A673 (cell line): Measurements from ENCODE around the gene BEX3. TPM values are rescaled to one million over a fixed set of nuclear protein-coding genes. Genes with fewer than 3 reads are reported as not detected.

Source experiments
- BruUV-seq: library from RNA; stranded (reverse); fragments of 400-500 nt; replicated peaks from 2 replicates; lab custom pipeline; 2021; lab: Mats Ljungman, UMichigan
- CTCF ChIA-PET: fragments of 300-600 bp; sonication (Branson Sonifier 250); formaldehyde crosslinking; loops from one replicate; lab custom pipeline; 2022; ENCODE audit warnings: antibody characterized with exemption; lab: Charles Lee
- POLR2A ChIA-PET: fragments of 300-600 bp; sonication (Branson Sonifier 250); formaldehyde crosslinking; loops from one replicate; lab custom pipeline; 2022; ENCODE audit warnings: antibody characterized with exemption; ENCODE audit not compliant: low non-redundant PET; lab: Charles Lee
- DNase-seq: peaks from one replicate; pipeline ENCODE4 v3.0.0-alpha.2; 2015; ENCODE audit warnings: low spot score
- H3K27ac ChIP-seq: fragments of 200-600 bp; sonication (generic); 2 replicates; pipeline ENCODE4 v1.5.1; 2016; ENCODE audit warnings: mixed run types, low read depth, mild to moderate bottlenecking, mixed read lengths, antibody characterized with exemption, low read length; ENCODE audit not compliant: poor library complexity, severe bottlenecking
- H3K27me3 ChIP-seq: fragments of 200-600 bp; sonication (generic); replicated peaks from 2 replicates; pipeline ENCODE4 v1.6.1; 2017; ENCODE audit warnings: mixed run types, low read depth, mild to moderate bottlenecking, mixed read lengths, antibody characterized with exemption, low read length; ENCODE audit not compliant: insufficient read depth, poor library complexity
- H3K36me3 ChIP-seq: fragments of 200-600 bp; sonication (generic); 2 replicates; pipeline ENCODE4 v1.6.1; 2016; ENCODE audit warnings: mixed run types, mild to moderate bottlenecking, mixed read lengths, antibody characterized with exemption, low read length; ENCODE audit not compliant: insufficient read depth, poor library complexity, severe bottlenecking
- H3K4me1 ChIP-seq: fragments of 200-600 bp; sonication (generic); 2 replicates; pipeline ENCODE4 v1.6.1; 2017; ENCODE audit warnings: mixed run types, mild to moderate bottlenecking, mixed read lengths, antibody characterized with exemption, low read length; ENCODE audit not compliant: insufficient read depth, poor library complexity, severe bottlenecking
- H3K4me3 ChIP-seq: fragments of 200-600 bp; sonication (generic); 2 replicates; pipeline ENCODE4 v1.5.1; 2016; ENCODE audit warnings: low read depth, mixed run types, mild to moderate bottlenecking, mixed read lengths, low read length; ENCODE audit not compliant: poor library complexity, severe bottlenecking
- H3K9me3 ChIP-seq: fragments of 200-600 bp; sonication (generic); 2 replicates; pipeline ENCODE4 v1.6.1; 2016; ENCODE audit warnings: mixed run types, low read depth, mild to moderate bottlenecking, mixed read lengths, antibody characterized with exemption, low read length; ENCODE audit not compliant: poor library complexity, severe bottlenecking
- EZH2 ChIP-seq: fragments of 200-600 bp; sonication (generic); IDR thresholded peaks from 2 replicates; pipeline ENCODE4 v1.6.1; 2017; ENCODE audit warnings: borderline replicate concordance, low read depth, mild to moderate bottlenecking, mixed read lengths, antibody characterized with exemption, low read length; ENCODE audit not compliant: poor library complexity, severe bottlenecking
- intact Hi-C: fragments of 100-400 bp; cut with micrococcal nuclease; formaldehyde crosslinking; loops from one replicate; pipeline ENCODE4 v1.10.0; 2022; ENCODE audit not compliant: unreplicated experiment
- total RNA-seq: library from RNA; stranded (reverse); gene quantifications from 2 replicates; pipeline ENCODE4 v1.2.3, GENCODE V29; 2021
- TF ChIP-seq, protein P1 (sequence below): fragments of 300-800, 200-600 bp; sonication (generic); conservative IDR thresholded peaks from 2 replicates; pipeline ENCODE4 v1.5.1; 2017; ENCODE audit warnings: low read depth, mild to moderate bottlenecking, antibody characterized with exemption, low read length, moderate library complexity, mixed read lengths

Gene BEX3
- total RNA-seq, 1 experiment from 2014 or later, result 254 TPM

DNA sequence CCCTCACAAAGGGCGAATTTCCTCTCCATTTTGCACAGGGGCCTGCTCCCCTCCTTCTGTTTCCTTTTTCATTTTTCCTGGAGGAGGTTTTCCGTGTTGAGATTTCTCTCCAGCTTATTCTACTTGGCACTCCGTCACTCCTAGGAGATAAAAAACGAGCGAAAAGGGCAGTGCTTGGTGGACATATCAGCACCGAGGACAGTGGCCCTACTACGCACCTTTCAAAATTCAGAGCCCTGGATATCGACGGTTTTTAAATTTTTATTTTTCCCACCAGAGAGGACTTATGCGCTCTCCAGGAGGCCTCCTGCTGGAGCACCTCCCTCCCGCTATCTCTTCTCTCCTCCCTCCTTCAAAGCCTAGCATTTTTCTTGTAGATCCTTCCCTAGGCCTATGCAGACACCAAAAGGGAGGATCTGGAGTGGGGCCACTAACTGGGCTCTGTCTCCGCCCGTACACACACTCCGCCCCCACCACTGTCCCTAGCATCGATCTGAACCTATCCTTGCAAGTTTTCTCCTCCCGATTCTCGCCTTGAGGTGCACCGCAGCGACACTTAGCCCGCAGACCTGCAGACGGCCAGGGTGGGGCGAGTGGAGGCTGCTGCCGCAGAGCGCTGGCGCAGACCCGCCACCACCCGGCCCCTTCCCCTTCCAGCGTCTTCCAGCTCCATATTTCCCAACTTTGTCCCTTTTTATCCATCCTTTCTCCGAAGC is 28.5 kb upstream of the BEX3 start:
- no TSS peak for BruUV-seq
- POLR2A ChIA-PET, result no interaction called here
- intact Hi-C loops, result no loop called here
- Histone ChIP-seq H3K4me3 (no peak overlapping the region), H3K9me3 (no peaks in the 10 kb centered on the region), H3K27me3 (no peaks in the 10 kb centered on the region), H3K36me3 (no peaks in the 10 kb centered on the region), H3K4me1 (no peaks in the 10 kb centered on the region), H3K27ac (no peak overlapping the region)
- no peak for DNase-seq
- TF ChIP-seq, protein P1, sequence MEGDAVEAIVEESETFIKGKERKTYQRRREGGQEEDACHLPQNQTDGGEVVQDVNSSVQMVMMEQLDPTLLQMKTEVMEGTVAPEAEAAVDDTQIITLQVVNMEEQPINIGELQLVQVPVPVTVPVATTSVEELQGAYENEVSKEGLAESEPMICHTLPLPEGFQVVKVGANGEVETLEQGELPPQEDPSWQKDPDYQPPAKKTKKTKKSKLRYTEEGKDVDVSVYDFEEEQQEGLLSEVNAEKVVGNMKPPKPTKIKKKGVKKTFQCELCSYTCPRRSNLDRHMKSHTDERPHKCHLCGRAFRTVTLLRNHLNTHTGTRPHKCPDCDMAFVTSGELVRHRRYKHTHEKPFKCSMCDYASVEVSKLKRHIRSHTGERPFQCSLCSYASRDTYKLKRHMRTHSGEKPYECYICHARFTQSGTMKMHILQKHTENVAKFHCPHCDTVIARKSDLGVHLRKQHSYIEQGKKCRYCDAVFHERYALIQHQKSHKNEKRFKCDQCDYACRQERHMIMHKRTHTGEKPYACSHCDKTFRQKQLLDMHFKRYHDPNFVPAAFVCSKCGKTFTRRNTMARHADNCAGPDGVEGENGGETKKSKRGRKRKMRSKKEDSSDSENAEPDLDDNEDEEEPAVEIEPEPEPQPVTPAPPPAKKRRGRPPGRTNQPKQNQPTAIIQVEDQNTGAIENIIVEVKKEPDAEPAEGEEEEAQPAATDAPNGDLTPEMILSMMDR, result no peak
- TF ChIP-seq EZH2, result no peak
- CTCF ChIA-PET, result no interaction called here

DNA sequence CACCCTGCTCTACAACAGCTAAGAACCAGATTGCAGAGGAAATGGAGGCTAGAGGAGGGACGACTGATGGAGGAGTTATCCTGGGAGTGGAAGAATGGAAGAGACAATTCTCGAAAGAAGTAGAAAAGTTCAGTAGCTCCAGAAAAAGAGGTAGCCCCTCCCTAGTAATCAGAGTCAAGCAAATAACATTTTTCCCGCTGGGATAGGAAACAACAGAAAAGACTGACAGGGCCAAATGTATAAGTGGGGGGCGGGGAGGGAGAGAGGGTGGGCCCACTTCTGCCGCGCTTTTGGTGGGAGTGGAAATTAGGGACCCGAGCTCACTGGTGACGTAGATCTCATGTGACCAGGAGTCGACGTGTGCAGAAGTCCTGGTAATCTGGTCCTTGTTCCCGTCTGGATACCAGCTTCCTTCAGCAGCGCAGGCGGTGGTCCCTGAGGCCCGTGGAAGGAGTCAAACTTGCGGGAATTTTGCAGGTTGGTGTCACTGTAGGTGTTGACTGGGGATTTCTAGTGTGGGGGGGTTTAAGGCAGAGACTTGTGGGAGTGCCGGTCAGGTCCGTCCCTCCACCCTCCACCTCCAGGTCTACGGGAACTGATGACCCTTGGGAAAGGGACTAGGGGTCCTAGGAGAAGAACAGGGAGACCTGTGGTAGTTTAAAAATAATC is 20.1 kb upstream of the BEX3 start, which contains the start of gene TCEAL9:
TCEAL9 (plus strand) TSS at position 377 of the 669 bp plus-strand sequence. CDS start 1,179 bp downstream, outside the sequence.
- no peaks in the 10 kb centered on the region for H3K27me3 ChIP-seq
- ChIA-PET POLR2A (interaction anchor here (0.6 to 0.8 kb wide), 2 partner anchors 107 to 396 kb away, joined by 3 read pairs; no protein-coding TSS in a partner anchor), CTCF (no interaction called here)
- H3K27ac ChIP-seq, result peak within 1 kb of the TSS; percentile 83
- BruUV-seq, result no TSS peak
- intact Hi-C loops, result no loop called here
- H3K36me3 ChIP-seq, result peaks cover 5% of the 10 kb centered on the region
- no peaks in the 10 kb centered on the region for H3K9me3 ChIP-seq
- H3K4me3 ChIP-seq, result peak within 1 kb of the TSS; percentile 80
- DNase-seq, result peak; percentile 87
- TF ChIP-seq, protein P1, result no peak
- TF ChIP-seq EZH2, result no peak
- no peaks in the 10 kb centered on the region for H3K4me1 ChIP-seq

DNA sequence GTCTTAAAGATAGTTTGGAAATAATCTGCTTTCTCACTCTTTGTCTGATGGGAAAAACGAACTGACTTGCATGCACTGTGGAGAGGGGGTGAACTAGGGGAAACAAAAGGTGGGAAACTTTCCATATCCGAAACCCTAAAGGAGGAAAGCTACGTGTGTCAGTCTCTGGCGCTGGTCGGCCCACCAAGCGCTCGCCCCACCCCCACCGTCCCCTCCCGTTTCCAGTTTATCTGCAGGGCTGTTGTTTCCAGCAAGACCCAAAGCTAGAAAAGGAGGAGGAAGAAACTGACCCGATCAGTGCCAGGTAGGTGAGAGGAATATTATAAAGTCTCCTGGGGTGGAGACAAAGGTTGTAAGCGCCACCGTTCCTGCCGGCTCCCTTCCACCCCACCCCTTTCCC is 19.5 kb upstream of the BEX3 start:
- no peak for TF ChIP-seq EZH2
- TF ChIP-seq, protein P1, result no peak
- intact Hi-C loops, result no loop called here
- H3K27ac ChIP-seq, result peak overlapping the region; percentile 83
- peak overlapping the region; percentile 80 for H3K4me3 ChIP-seq
- BruUV-seq, result no TSS peak
- H3K9me3 ChIP-seq, result no peaks in the 10 kb centered on the region
- no peaks in the 10 kb centered on the region for H3K27me3 ChIP-seq
- CTCF ChIA-PET, result no interaction called here
- no peaks in the 10 kb centered on the region for H3K4me1 ChIP-seq
- POLR2A ChIA-PET, result no interaction called here
- DNase-seq, result no peak
- H3K36me3 ChIP-seq, result peaks cover 5% of the 10 kb centered on the region
